DND-41 (cell line): Measurements from ENCODE around the gene LAMA4.

Experiments used
- EZH2 ChIP-seq: IDR thresholded peaks from 3 replicates; pipeline ENCODE4 v1.6.1; 2012; ENCODE audit warnings: borderline replicate concordance, low read depth, mild to moderate bottlenecking, moderate library complexity, low read length, inconsistent platforms; ENCODE audit not compliant: severe bottlenecking
- TF ChIP-seq, protein P1 (sequence below): IDR thresholded peaks from 2 replicates; pipeline ENCODE4 v1.5.1; 2012; ENCODE audit warnings: borderline replicate concordance, low read length, moderate library complexity, mild to moderate bottlenecking; ENCODE audit not compliant: poor library complexity, severe bottlenecking; ENCODE audit errors: extremely low read depth

DNA sequence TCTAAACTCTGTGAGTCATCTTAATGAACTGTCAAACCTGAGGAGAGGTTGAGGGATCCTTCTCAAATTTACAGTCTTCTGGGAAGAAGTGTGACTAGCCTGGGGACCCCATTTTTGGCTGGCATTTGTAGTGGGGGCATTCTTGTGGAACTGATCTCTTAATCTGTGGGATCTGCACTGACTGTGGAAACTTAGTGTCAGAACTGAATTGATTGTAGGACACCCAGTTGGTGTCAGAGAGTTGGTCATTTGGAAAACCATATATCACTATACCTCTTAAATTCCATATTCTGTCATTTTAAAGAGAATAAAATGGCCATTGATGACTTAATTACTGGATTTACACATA is 48.3 kb downstream of the LAMA4 start:
- TF ChIP-seq, protein P1, sequence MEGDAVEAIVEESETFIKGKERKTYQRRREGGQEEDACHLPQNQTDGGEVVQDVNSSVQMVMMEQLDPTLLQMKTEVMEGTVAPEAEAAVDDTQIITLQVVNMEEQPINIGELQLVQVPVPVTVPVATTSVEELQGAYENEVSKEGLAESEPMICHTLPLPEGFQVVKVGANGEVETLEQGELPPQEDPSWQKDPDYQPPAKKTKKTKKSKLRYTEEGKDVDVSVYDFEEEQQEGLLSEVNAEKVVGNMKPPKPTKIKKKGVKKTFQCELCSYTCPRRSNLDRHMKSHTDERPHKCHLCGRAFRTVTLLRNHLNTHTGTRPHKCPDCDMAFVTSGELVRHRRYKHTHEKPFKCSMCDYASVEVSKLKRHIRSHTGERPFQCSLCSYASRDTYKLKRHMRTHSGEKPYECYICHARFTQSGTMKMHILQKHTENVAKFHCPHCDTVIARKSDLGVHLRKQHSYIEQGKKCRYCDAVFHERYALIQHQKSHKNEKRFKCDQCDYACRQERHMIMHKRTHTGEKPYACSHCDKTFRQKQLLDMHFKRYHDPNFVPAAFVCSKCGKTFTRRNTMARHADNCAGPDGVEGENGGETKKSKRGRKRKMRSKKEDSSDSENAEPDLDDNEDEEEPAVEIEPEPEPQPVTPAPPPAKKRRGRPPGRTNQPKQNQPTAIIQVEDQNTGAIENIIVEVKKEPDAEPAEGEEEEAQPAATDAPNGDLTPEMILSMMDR: no peak
- TF ChIP-seq EZH2: no peak
